ENCODE results near the gene RETREG1. TPM values are rescaled to one million over a fixed set of nuclear protein-coding genes. Genes with fewer than 3 reads are reported as not detected.

Gene RETREG1
- total RNA-seq, 2 donors from 2014 or later: 102 to 180 TPM

DNA sequence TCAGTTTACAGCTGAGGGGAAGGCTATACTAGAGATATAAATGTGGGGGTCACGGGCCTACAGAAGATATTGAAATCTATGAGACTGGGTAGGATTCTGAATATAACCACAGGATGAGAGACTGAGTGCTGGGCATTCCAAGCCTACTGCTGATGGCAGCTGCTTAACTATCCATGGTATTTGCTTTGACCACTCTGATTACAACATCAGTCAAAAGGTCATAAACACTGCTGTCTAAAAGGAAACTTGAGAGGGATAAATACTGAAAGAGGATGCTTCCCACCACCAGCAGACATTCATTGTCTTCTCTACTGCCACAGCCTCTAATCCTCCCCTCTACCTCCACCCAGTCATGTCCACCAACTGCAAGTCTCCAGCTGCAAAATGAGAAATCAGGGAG is 155.0 kb downstream of the RETREG1 start:
- TF ChIP-seq, protein P1, sequence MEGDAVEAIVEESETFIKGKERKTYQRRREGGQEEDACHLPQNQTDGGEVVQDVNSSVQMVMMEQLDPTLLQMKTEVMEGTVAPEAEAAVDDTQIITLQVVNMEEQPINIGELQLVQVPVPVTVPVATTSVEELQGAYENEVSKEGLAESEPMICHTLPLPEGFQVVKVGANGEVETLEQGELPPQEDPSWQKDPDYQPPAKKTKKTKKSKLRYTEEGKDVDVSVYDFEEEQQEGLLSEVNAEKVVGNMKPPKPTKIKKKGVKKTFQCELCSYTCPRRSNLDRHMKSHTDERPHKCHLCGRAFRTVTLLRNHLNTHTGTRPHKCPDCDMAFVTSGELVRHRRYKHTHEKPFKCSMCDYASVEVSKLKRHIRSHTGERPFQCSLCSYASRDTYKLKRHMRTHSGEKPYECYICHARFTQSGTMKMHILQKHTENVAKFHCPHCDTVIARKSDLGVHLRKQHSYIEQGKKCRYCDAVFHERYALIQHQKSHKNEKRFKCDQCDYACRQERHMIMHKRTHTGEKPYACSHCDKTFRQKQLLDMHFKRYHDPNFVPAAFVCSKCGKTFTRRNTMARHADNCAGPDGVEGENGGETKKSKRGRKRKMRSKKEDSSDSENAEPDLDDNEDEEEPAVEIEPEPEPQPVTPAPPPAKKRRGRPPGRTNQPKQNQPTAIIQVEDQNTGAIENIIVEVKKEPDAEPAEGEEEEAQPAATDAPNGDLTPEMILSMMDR (IDR thresholded peaks at IDR 0.05): no peak
- Histone ChIP-seq H3K4me3 (no peak overlapping the region), H3K27ac (peak overlapping the region in 1 of 2 donors; percentile 62), H3K9me3 (no peaks in the 10 kb centered on the region), H3K27me3 (no peaks in the 10 kb centered on the region), H3K4me1 (peaks cover 0 to 76% of the 10 kb centered on the region in 2 donors), H3K36me3 (peaks cover 45% of the 10 kb centered on the region)
- no peak for DNase-seq (ENCODE audit: low spot score)

DNA sequence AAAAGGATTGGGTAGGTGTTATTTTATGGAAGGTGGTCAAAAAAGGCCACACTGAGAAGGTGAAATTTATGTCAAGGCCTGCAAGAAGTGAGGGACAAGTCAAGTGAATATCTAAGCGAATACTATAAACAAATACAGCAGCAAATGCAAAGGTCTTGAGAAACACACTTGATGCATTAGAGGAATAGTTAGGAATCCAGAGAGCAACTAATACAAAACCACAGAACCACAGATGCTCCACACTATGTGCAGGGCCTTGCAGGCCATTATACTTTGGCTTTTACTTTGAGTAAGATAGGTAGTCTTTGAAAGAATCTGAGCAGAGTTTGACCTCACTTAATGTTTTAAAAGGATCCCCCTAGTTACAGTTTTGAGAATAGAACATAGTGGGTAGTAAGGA is 155.8 kb downstream of the RETREG1 start:
- Histone ChIP-seq H3K27ac (peak overlapping the region in 1 of 2 donors; percentile 62), H3K4me3 (no peak overlapping the region), H3K36me3 (peaks cover 53% of the 10 kb centered on the region), H3K4me1 (peaks cover 0 to 76% of the 10 kb centered on the region in 2 donors), H3K27me3 (no peaks in the 10 kb centered on the region), H3K9me3 (no peaks in the 10 kb centered on the region)
- TF ChIP-seq, protein P1 (IDR thresholded peaks at IDR 0.05): no peak
- no peak for DNase-seq (ENCODE audit: low spot score)

DNA sequence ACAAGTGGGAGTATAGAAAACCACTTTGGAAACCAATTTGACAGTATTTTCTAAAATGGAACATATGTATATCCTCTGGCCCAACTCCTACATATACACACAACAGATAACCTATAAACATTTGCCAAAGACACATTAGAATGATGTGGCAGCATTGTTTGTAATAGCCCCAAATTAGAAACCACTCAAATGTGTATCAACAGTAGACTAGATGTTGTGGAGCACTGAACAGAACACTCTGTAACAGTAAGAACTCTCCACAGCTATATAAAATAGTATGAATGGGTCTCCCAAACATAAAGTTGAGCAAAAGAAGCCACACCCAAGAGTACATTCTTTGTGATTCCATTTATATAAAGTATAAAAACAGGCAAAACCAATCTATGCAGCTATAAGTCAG is 157.3 kb downstream of the RETREG1 start:
- H3K4me3 ChIP-seq: no peak overlapping the region
- H3K9me3 ChIP-seq: no peaks in the 10 kb centered on the region
- TF ChIP-seq, protein P1 (IDR thresholded peaks at IDR 0.05): no peak
- H3K4me1 ChIP-seq: peaks cover 0 to 82% of the 10 kb centered on the region in 2 donors
- H3K27ac ChIP-seq: peak overlapping the region; percentile 38 to 62
- no peak for DNase-seq (ENCODE audit: low spot score)
- H3K27me3 ChIP-seq: no peaks in the 10 kb centered on the region
- peaks cover 63% of the 10 kb centered on the region for H3K36me3 ChIP-seq

DNA sequence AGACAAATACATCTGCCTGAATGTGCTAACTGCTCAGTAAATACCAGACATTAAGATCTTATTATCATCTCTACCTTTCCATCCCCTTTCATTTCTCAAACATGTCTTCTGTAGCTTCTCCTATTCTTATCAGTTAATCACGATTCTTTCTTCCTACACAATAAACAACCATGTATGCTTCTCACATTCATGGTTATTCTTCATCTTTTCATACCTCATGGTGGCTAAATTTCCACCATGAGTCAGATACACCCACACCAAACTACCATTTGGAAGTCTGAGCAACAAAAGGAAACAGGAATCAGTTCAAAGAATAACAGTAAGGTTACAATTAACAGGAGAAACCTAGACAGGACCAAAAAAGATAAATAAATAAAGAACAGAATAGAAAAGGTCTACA is 158.9 kb downstream of the RETREG1 start:
- DNase-seq (ENCODE audit: low spot score): no peak
- H3K9me3 ChIP-seq: no peaks in the 10 kb centered on the region
- peak overlapping the region in 1 of 2 donors; percentile 62 for H3K27ac ChIP-seq
- H3K4me3 ChIP-seq: no peak overlapping the region
- peaks cover 0 to 72% of the 10 kb centered on the region in 2 donors for H3K4me1 ChIP-seq
- no peaks in the 10 kb centered on the region for H3K27me3 ChIP-seq
- H3K36me3 ChIP-seq: peaks cover 61% of the 10 kb centered on the region
- TF ChIP-seq, protein P1 (IDR thresholded peaks at IDR 0.05): no peak

DNA sequence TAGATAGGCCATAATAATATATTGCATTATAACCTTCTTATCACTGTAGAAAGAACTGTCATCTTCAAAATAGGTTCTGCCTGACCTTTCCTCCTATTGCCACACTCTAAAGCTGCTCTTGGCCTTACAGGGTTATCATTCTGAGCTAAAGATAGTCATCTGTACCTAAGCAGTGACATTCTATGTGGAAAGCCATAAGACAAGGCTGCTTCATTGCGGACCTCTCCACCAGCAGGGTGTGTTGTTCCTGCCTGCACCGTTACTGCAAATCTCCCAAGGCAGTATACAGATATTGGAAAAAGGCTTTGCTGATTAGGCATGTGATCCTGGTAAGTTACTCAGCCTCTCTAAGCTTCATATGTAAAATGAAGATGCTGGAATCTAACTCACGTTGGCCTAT is 159.3 kb downstream of the RETREG1 start:
- H3K27me3 ChIP-seq: no peaks in the 10 kb centered on the region
- H3K36me3 ChIP-seq: peaks cover 61% of the 10 kb centered on the region
- no peak for DNase-seq (ENCODE audit: low spot score)
- peak overlapping the region; percentile 36 to 62 for H3K27ac ChIP-seq
- peaks cover 0 to 68% of the 10 kb centered on the region in 2 donors for H3K4me1 ChIP-seq
- no peak overlapping the region for H3K4me3 ChIP-seq
- TF ChIP-seq, protein P1 (IDR thresholded peaks at IDR 0.05): peak in 1 of 2 donors; percentile 46
- H3K9me3 ChIP-seq: no peaks in the 10 kb centered on the region
